Endothelial cell of umbilical vein (primary cell): ENCODE results near the gene NAA11. TPM values are rescaled to one million over a fixed set of nuclear protein-coding genes. Genes with fewer than 3 reads are reported as not detected.

Experiments used
- BruUV-seq: library from RNA; stranded (reverse); fragments of 400-500 nt; replicated peaks from 2 replicates; lab custom pipeline; 2021; lab: Mats Ljungman, UMichigan
- CTCF ChIA-PET: fragments of 300-600, 350-600 bp; sonication (Branson Sonifier 250); formaldehyde crosslinking; loops from one replicate; lab custom pipeline; 2021; ENCODE audit warnings: antibody characterized with exemption, inconsistent platforms; lab: Charles Lee
- POLR2A ChIA-PET: fragments of 300-600, 350-600 bp; sonication (Branson Sonifier 250); formaldehyde crosslinking; loops from one replicate; lab custom pipeline; 2021; ENCODE audit warnings: antibody characterized with exemption, inconsistent platforms; lab: Charles Lee
- DNase-seq: peaks from one replicate; pipeline ENCODE4 v3.0.0-alpha.2; 2011; ENCODE audit warnings: low read depth, low spot score
- FAIRE-seq: peaks from 2 replicates; lab custom pipeline; 2011; peaks lifted over from hg19 to GRCh38; lab: Jason Lieb, UNC
- H2AFZ ChIP-seq: 2 replicates; pipeline ENCODE4 v1.6.0; 2012; ENCODE audit warnings: low read depth, low read length, control low read depth, inconsistent platforms
- H3K27ac ChIP-seq: 2 replicates; pipeline ENCODE4 v1.5.1; 2011; ENCODE audit warnings: low read depth, mild to moderate bottlenecking, control low read depth, low read length, moderate library complexity; ENCODE audit not compliant: insufficient read depth
- H3K27me3 ChIP-seq, 2 experiments: 2 replicates each; pipeline versions ENCODE4 v1.6.0 to v1.6.1; 2011; ENCODE audit warnings: low read length in 2 of 2, mixed read lengths in 1 of 2; ENCODE audit not compliant: control insufficient read depth in 2 of 2, insufficient read depth in 2 of 2
- H3K36me3 ChIP-seq, 2 experiments: 2 replicates in 1 of 2; 3 replicates in 1 of 2; pipeline ENCODE4 v1.5.1; 2011; ENCODE audit warnings: low read length in 2 of 2, mild to moderate bottlenecking in 1 of 2, moderate library complexity in 1 of 2; ENCODE audit not compliant: control insufficient read depth in 2 of 2, insufficient read depth in 2 of 2; ENCODE audit errors: extremely low read depth in 1 of 2
- H3K4me1 ChIP-seq: 3 replicates; pipeline ENCODE4 v1.5.1; 2011; ENCODE audit warnings: mild to moderate bottlenecking, low read length; ENCODE audit not compliant: control insufficient read depth, insufficient read depth; ENCODE audit errors: extremely low read depth
- H3K4me2 ChIP-seq: 2 replicates; pipeline ENCODE4 v1.6.1; 2011; ENCODE audit warnings: low read length, control low read depth, mixed read lengths; ENCODE audit not compliant: insufficient read depth
- H3K4me3 ChIP-seq, 3 experiments: fragments of 200-600 bp in 1 of 3; sonication (generic), shearing (Covaris generic) in 1 of 3; replicated peaks in 1 of 3; 2 replicates each; pipeline ENCODE4 v1.5.1; 2011 to 2016; ENCODE audit warnings: control low read depth in 3 of 3, low read length in 3 of 3, mild to moderate bottlenecking in 2 of 3, inconsistent platforms in 1 of 3, low read depth in 1 of 3, moderate library complexity in 1 of 3; ENCODE audit not compliant: insufficient read depth in 1 of 3
- H3K79me2 ChIP-seq: 2 replicates; pipeline ENCODE4 v1.6.0; 2012; ENCODE audit warnings: low read length, inconsistent platforms; ENCODE audit not compliant: control insufficient read depth, insufficient read depth
- H3K9ac ChIP-seq: replicated peaks from 2 replicates; pipeline ENCODE3; 2011; ENCODE audit warnings: low read length, control low read depth; ENCODE audit not compliant: insufficient read depth; ENCODE audit errors: extremely low read depth
- H3K9me1 ChIP-seq: replicated peaks from 3 replicates; pipeline ENCODE4 v1.6.0; 2011; ENCODE audit warnings: mild to moderate bottlenecking, low read length; ENCODE audit not compliant: control insufficient read depth, insufficient read depth; ENCODE audit errors: extremely low read depth
- H3K9me3 ChIP-seq: replicated peaks from 2 replicates; pipeline ENCODE4 v1.5.1; 2012; ENCODE audit warnings: low read length, inconsistent platforms; ENCODE audit not compliant: control insufficient read depth, insufficient read depth
- H4K20me1 ChIP-seq: replicated peaks from 2 replicates; pipeline ENCODE3; 2011; ENCODE audit warnings: mild to moderate bottlenecking, low read length; ENCODE audit not compliant: control insufficient read depth, insufficient read depth; ENCODE audit errors: extremely low read depth
- CTCF ChIP-seq, 2 donors: IDR thresholded peaks; 1 replicate in 1 of 2; 2 replicates in 1 of 2; pipeline ENCODE4 v1.5.1; 2011; ENCODE audit warnings: low read length in 2 of 2, mild to moderate bottlenecking in 2 of 2, moderate library complexity in 2 of 2, control low read depth in 1 of 2, inconsistent platforms in 1 of 2, low read depth in 1 of 2; ENCODE audit not compliant: insufficient read depth in 1 of 2; ENCODE audit errors: extremely low read depth in 1 of 2
- EZH2 ChIP-seq: IDR thresholded peaks from 2 replicates; pipeline ENCODE4 v1.6.1; 2012; ENCODE audit warnings: borderline replicate concordance, low read depth, mild to moderate bottlenecking, moderate library complexity, low read length, inconsistent platforms; ENCODE audit not compliant: severe bottlenecking
- FOS ChIP-seq: IDR thresholded peaks from 2 replicates; pipeline ENCODE4 v1.6.1; 2011; ENCODE audit warnings: mild to moderate bottlenecking, low read length, moderate library complexity, borderline replicate concordance; ENCODE audit not compliant: insufficient read depth
- GATA2 ChIP-seq: IDR thresholded peaks from 2 replicates; pipeline ENCODE4 v1.7.0; 2011; ENCODE audit warnings: low read depth, mild to moderate bottlenecking, moderate library complexity, mixed read lengths, low read length; ENCODE audit not compliant: insufficient read length, insufficient read depth
- JUN ChIP-seq: IDR thresholded peaks from 2 replicates; pipeline ENCODE4 v1.6.1; 2011; ENCODE audit warnings: borderline replicate concordance, low read depth; ENCODE audit not compliant: insufficient read length, insufficient read depth
- MAX ChIP-seq: IDR thresholded peaks from 2 replicates; pipeline ENCODE4 v1.6.1; 2011; ENCODE audit not compliant: insufficient read depth, insufficient read length
- MYC ChIP-seq: IDR thresholded peaks from one replicate; pipeline ENCODE4 v1.6.1; 2011; ENCODE audit warnings: mild to moderate bottlenecking, low read depth, low read length
- POLR2A ChIP-seq: IDR thresholded peaks from 2 replicates; pipeline ENCODE4 v1.6.1; 2012; ENCODE audit warnings: low read depth, mild to moderate bottlenecking, control low read depth, low read length
- POLR2AphosphoS5 ChIP-seq: IDR thresholded peaks from 2 replicates; pipeline ENCODE4 v1.6.1; 2012; ENCODE audit warnings: low read depth, mild to moderate bottlenecking, control low read depth, low read length, moderate library complexity; ENCODE audit not compliant: insufficient read depth
- dilution Hi-C: fragments of 300-500 bp; cut with MboI; formaldehyde crosslinking; loops from one replicate; pipeline ENCODE4 v1.15.0; 2019; ENCODE audit warnings: low sequenced_read_pairs; ENCODE audit not compliant: extremely low pct_ligation_motif_present
- intact Hi-C: fragments of 100-400 bp; cut with micrococcal nuclease; formaldehyde crosslinking; loops from one replicate; pipeline ENCODE4 v1.10.0; 2022
- polyA plus RNA-seq, 4 experiments: library from polyadenylated mRNA; depleted of rRNA in 3 of 4; stranded (reverse) in 3 of 4; unstranded in 1 of 4; fragments of >200 nt; gene quantifications; 2 replicates each; pipeline versions ENCODE4 v1.2.1 to v1.2.3, GENCODE V29; 2011 to 2012; ENCODE audit warnings: missing spikeins in 1 of 4
- total RNA-seq: library from RNA; stranded (reverse); gene quantifications from 2 replicates; pipeline ENCODE4 v1.2.3, GENCODE V29; 2021

NAA11 gene
- total and polyA plus RNA-seq, 2 donors (not counting 3 experiments of a cell fraction or from before 2014, with no cell fraction given), result not detected

GRCh38 chr4:79295086-79295485 lies 30.8 kb downstream of the NAA11 start:
- intact Hi-C loops (no loop called here), dilution Hi-C loops (no loop called here)
- Histone ChIP-seq H3K4me1 (no peaks in the 10 kb centered on the region), H3K27ac (no peak overlapping the region), H3K36me3 (no peaks in the 10 kb centered on the region), H3K9ac (no peak overlapping the region), H3K4me3 (no peak overlapping the region), H3K9me1 (no peaks in the 10 kb centered on the region), H3K4me2 (no peak overlapping the region), H3K79me2 (no peaks in the 10 kb centered on the region), H4K20me1 (no peaks in the 10 kb centered on the region), H2AFZ (no peak overlapping the region), H3K9me3 (no peaks in the 10 kb centered on the region), H3K27me3 (no peaks in the 10 kb centered on the region)
- ChIA-PET POLR2A (no interaction called here), CTCF (no interaction called here)
- DNase-seq, result no peak
- no peak for TF ChIP-seq MYC
- no peak for TF ChIP-seq GATA2
- no peak for TF ChIP-seq FOS
- TF ChIP-seq EZH2, result no peak
- TF ChIP-seq POLR2AphosphoS5, result no peak
- FAIRE-seq, result no peak
- no TSS peak for BruUV-seq

GRCh38 chr4:79294064-79294463 lies 31.8 kb downstream of the NAA11 start:
- no peak overlapping the region for H3K4me3 ChIP-seq
- no peaks in the 10 kb centered on the region for H3K9me3 ChIP-seq
- no peak for DNase-seq
- POLR2A ChIA-PET, result no interaction called here
- TF ChIP-seq MYC, result no peak
- TF ChIP-seq EZH2, result no peak
- TF ChIP-seq MAX, result no peak
- no peak for TF ChIP-seq FOS
- no peak for TF ChIP-seq CTCF (IDR thresholded peaks at IDR 0.05; ENCODE audit: extremely low read depth in 1 of 2, insufficient read depth in 1 of 2, low read depth in 1 of 2, low read length in 2 of 2)
- TF ChIP-seq POLR2A, result no peak
- TF ChIP-seq JUN, result no peak
- no peak for TF ChIP-seq POLR2AphosphoS5
- TF ChIP-seq GATA2, result no peak
- intact Hi-C loops (no loop called here), dilution Hi-C loops (no loop called here)
- no peaks in the 10 kb centered on the region for H4K20me1 ChIP-seq
- no peak overlapping the region for H3K4me2 ChIP-seq
- no peak for FAIRE-seq
- H3K36me3 ChIP-seq, result no peaks in the 10 kb centered on the region
- H3K27ac ChIP-seq, result no peak overlapping the region
- no peaks in the 10 kb centered on the region for H3K9me1 ChIP-seq
- no peaks in the 10 kb centered on the region for H3K79me2 ChIP-seq
- H3K27me3 ChIP-seq, result no peaks in the 10 kb centered on the region
- H2AFZ ChIP-seq, result no peak overlapping the region
- H3K4me1 ChIP-seq, result no peaks in the 10 kb centered on the region
- H3K9ac ChIP-seq, result no peak overlapping the region
- no TSS peak for BruUV-seq
- CTCF ChIA-PET, result no interaction called here
